GM18505 (cell line): ENCODE data around the gene LCA5L.

Experiments used
- ATAC-seq: cut with Tn5 transposase; IDR thresholded peaks from one replicate; pipeline ENCODE4 v1.9.1; 2021; ENCODE audit not compliant: unreplicated experiment
- POLR2A ChIP-seq: IDR thresholded peaks from 4 replicates; pipeline ENCODE4 v1.6.1; 2011; ENCODE audit warnings: borderline replicate concordance; ENCODE audit not compliant: insufficient read depth, insufficient read length; ENCODE audit errors: extremely low read depth

LCA5L gene

GRCh38 chr21:39366563-39366962 lies 79.0 kb downstream of the LCA5L start:
- no peak for ATAC-seq
- TF ChIP-seq POLR2A: no peak

- no peak for ATAC-seq
- no peak for TF ChIP-seq POLR2A
Observed at GRCh38 chr21:39364949-39365348, 80.6 kb downstream of the LCA5L start.

- ATAC-seq: no peak
- TF ChIP-seq POLR2A: no peak
Observed at GRCh38 chr21:39363607-39364555, 81.7 kb downstream of the LCA5L start.

GRCh38 chr21:39362733-39363132 lies 82.8 kb downstream of the LCA5L start:
- no peak for ATAC-seq
- TF ChIP-seq POLR2A: no peak

GRCh38 chr21:39359382-39359781 lies 86.2 kb downstream of the LCA5L start:
- TF ChIP-seq POLR2A: no peak
- ATAC-seq: no peak
